Hepatic stellate cell (primary cell): ENCODE results near the gene TTC7B.

Experiments used
- DNase-seq: peaks from one replicate; pipeline ENCODE4 v3.0.0; 2011; ENCODE audit warnings: low spot score

The TTC7B gene

GRCh38 chr14:90575781-90576180, 240.4 kb downstream of the TTC7B start:
- DNase-seq: no peak

- no peak for DNase-seq
These were observed 240.9 kb downstream of the TTC7B start for GRCh38 chr14:90575336-90575735.

GRCh38 chr14:90574188-90575131, 241.8 kb downstream of the TTC7B start:
- DNase-seq: no peak

- no peak for DNase-seq
These were observed 242.7 kb downstream of the TTC7B start for GRCh38 chr14:90573385-90574105.

- no peak for DNase-seq
These were observed 243.6 kb downstream of the TTC7B start for GRCh38 chr14:90572441-90573150.

GRCh38 chr14:90571149-90571947, 244.9 kb downstream of the TTC7B start:
- no peak for DNase-seq

- no peak for DNase-seq
These were observed 245.8 kb downstream of the TTC7B start for GRCh38 chr14:90570461-90570860.

- DNase-seq: no peak
These were observed 246.4 kb downstream of the TTC7B start for GRCh38 chr14:90569606-90570387.

- DNase-seq: no peak
These were observed 247.0 kb downstream of the TTC7B start for GRCh38 chr14:90569201-90569600.

GRCh38 chr14:90568405-90568804, 247.8 kb downstream of the TTC7B start:
- DNase-seq: no peak

- no peak for DNase-seq
These were observed 248.2 kb downstream of the TTC7B start for GRCh38 chr14:90567991-90568390.

- no peak for DNase-seq
These were observed 249.0 kb downstream of the TTC7B start for GRCh38 chr14:90567191-90567590.

- DNase-seq: no peak
These were observed 249.7 kb downstream of the TTC7B start for GRCh38 chr14:90566481-90566880.

GRCh38 chr14:90564496-90564895, 251.7 kb downstream of the TTC7B start:
- DNase-seq: no peak

- no peak for DNase-seq
These were observed 253.6 kb downstream of the TTC7B start for GRCh38 chr14:90562652-90563051.

GRCh38 chr14:90561920-90562319, 254.3 kb downstream of the TTC7B start:
- DNase-seq: no peak

- no peak for DNase-seq
These were observed 255.2 kb downstream of the TTC7B start for GRCh38 chr14:90560991-90561390.

GRCh38 chr14:90560558-90560957, 255.7 kb downstream of the TTC7B start:
- no peak for DNase-seq

- no peak for DNase-seq
These were observed 256.3 kb downstream of the TTC7B start for GRCh38 chr14:90559811-90560492.

GRCh38 chr14:90558983-90559590, 257.1 kb downstream of the TTC7B start:
- no peak for DNase-seq
